B cell (primary cell): Measurements from ENCODE around the gene CGNL1. TPM values are rescaled to one million over a fixed set of nuclear protein-coding genes. Genes with fewer than 3 reads are reported as not detected.

Source experiments
- ATAC-seq: fragments of 200-7000 bp; cut with Tn5 transposase; one replicate; pipeline ENCODE4 v1.10.0; 2021; ENCODE audit warnings: low read depth, mild to moderate bottlenecking, moderate number of reproducible peaks, moderate library complexity
- CTCF ChIA-PET: fragments of 350-600 bp; sonication (Branson Sonifier 250); formaldehyde crosslinking; loops from one replicate; lab custom pipeline; 2021; ENCODE audit warnings: antibody characterized with exemption, inconsistent platforms; lab: Charles Lee
- POLR2A ChIA-PET: fragments of 350-600 bp; sonication (Branson Sonifier 250); formaldehyde crosslinking; loops from one replicate; lab custom pipeline; 2021; ENCODE audit warnings: antibody characterized with exemption; lab: Charles Lee
- DNase-seq: peaks from one replicate; pipeline ENCODE4 v3.0.0; 2013
- H2AFZ ChIP-seq: 2 replicates; pipeline ENCODE4 v1.6.1; 2012; ENCODE audit warnings: mild to moderate bottlenecking, low read depth, low read length; ENCODE audit not compliant: insufficient read depth, poor library complexity, severe bottlenecking
- H3K27ac ChIP-seq, 2 donors: 1 replicate in 1 of 2; 2 replicates in 1 of 2; pipeline ENCODE4 v1.5.1; 2012 to 2013; ENCODE audit warnings: low read length in 2 of 2, mild to moderate bottlenecking in 2 of 2, moderate library complexity in 1 of 2
- H3K27me3 ChIP-seq, 4 experiments: fragments of 200-600 bp in 1 of 4; sonication (generic) in 1 of 4; replicated peaks in 1 of 4; 1 replicate in 2 of 4; 2 replicates in 2 of 4; pipeline versions ENCODE4 v1.6.1 to v1.7.0; 2013 to 2016; ENCODE audit warnings: low read length in 3 of 4, mild to moderate bottlenecking in 2 of 4, mixed read lengths in 1 of 4, moderate library complexity in 1 of 4; ENCODE audit not compliant: insufficient read depth in 4 of 4, control insufficient read depth in 3 of 4; ENCODE audit errors: control extremely low read depth in 1 of 4
- H3K36me3 ChIP-seq, 2 experiments: replicated peaks in 1 of 2; 1 replicate in 1 of 2; 2 replicates in 1 of 2; pipeline versions ENCODE4 v1.6.1 to v1.7.1; 2013; ENCODE audit warnings: low read length in 1 of 2; ENCODE audit not compliant: insufficient read depth in 2 of 2, control insufficient read depth in 1 of 2; ENCODE audit errors: control extremely low read depth in 1 of 2, extremely low read depth in 1 of 2
- H3K4me1 ChIP-seq, 2 donors: fragments of 200-600 bp in 1 of 2; sonication (generic) in 1 of 2; 1 replicate in 1 of 2; 2 replicates in 1 of 2; pipeline versions ENCODE4 v1.5.1 to v1.6.1; 2013 to 2017; ENCODE audit warnings: low read length in 2 of 2; ENCODE audit not compliant: control insufficient read depth in 2 of 2, insufficient read depth in 2 of 2
- H3K4me2 ChIP-seq: replicated peaks from 2 replicates; pipeline ENCODE3; 2012; ENCODE audit warnings: mild to moderate bottlenecking, low read depth, low read length; ENCODE audit not compliant: poor library complexity, severe bottlenecking
- H3K4me3 ChIP-seq, 5 experiments: fragments of 200-600 bp in 1 of 5; sonication (generic) in 1 of 5; 1 replicate in 3 of 5; 2 replicates in 2 of 5; pipeline versions ENCODE4 v1.5.1 to v1.7.0; 2011 to 2016; ENCODE audit warnings: low read length in 4 of 5, mild to moderate bottlenecking in 4 of 5, low read depth in 2 of 5, control low read depth in 1 of 5, moderate library complexity in 1 of 5; ENCODE audit not compliant: insufficient read depth in 1 of 5; ENCODE audit errors: control extremely low read depth in 1 of 5, extremely low read depth in 1 of 5
- H3K79me2 ChIP-seq: fragments of 200-600 bp; sonication (generic); one replicate; pipeline ENCODE4 v1.6.0; 2016; ENCODE audit warnings: low read length; ENCODE audit not compliant: control insufficient read depth, insufficient read depth
- H3K9ac ChIP-seq: fragments of 200-600 bp; sonication (generic); 2 replicates; pipeline ENCODE4 v1.6.1; 2017; ENCODE audit warnings: mild to moderate bottlenecking, low read length, moderate library complexity
- H3K9me3 ChIP-seq, 3 donors: one replicate each; pipeline versions ENCODE4 v1.6.1 to v1.7.1; 2013; ENCODE audit warnings: low read length in 2 of 3; ENCODE audit not compliant: control insufficient read depth in 2 of 3, insufficient read depth in 1 of 3; ENCODE audit errors: control extremely low read depth in 1 of 3
- H4K20me1 ChIP-seq: 2 replicates; pipeline ENCODE4 v1.6.0; 2012; ENCODE audit warnings: mild to moderate bottlenecking, low read length; ENCODE audit not compliant: insufficient read depth, control insufficient read depth, poor library complexity, severe bottlenecking
- H3K27ac Mint-ChIP-seq: one replicate; pipeline ENCODE4 v1.8.0; 2021; ENCODE audit warnings: mixed read lengths
- H3K27me3 Mint-ChIP-seq: one replicate; pipeline ENCODE4 v1.8.0; 2021; ENCODE audit warnings: mixed read lengths
- H3K4me1 Mint-ChIP-seq: one replicate; pipeline ENCODE4 v1.8.0; 2021; ENCODE audit warnings: mixed read lengths
- H3K4me3 Mint-ChIP-seq: one replicate; pipeline ENCODE4 v1.8.0; 2021; ENCODE audit warnings: mixed read lengths
- H3K9me3 Mint-ChIP-seq: one replicate; pipeline ENCODE4 v1.8.0; 2022; ENCODE audit warnings: mixed read lengths; ENCODE audit not compliant: insufficient read depth
- EZH2 ChIP-seq: IDR thresholded peaks from 2 replicates; pipeline ENCODE4 v1.6.1; 2012; ENCODE audit warnings: borderline replicate concordance, low read depth, mild to moderate bottlenecking, moderate library complexity, low read length; ENCODE audit not compliant: insufficient read depth, poor library complexity, severe bottlenecking
- WGBS: methylation state at CpG from one replicate; pipeline ENCODE4 v1.1.5; 2013; ENCODE audit warnings: missing lambda C conversion rate; ENCODE audit not compliant: insufficient coverage; 5-methylcytosine and 5-hydroxymethylcytosine counted together
- intact Hi-C: fragments of 100-400 bp; cut with micrococcal nuclease; formaldehyde crosslinking; loops from one replicate; pipeline ENCODE4 v1.10.0; 2022
- polyA plus RNA-seq: library from polyadenylated mRNA; depleted of rRNA; stranded (reverse); fragments of >200 nt; gene quantifications from 2 replicates; pipeline ENCODE4 v1.2.3, GENCODE V29; 2012
- total RNA-seq, 2 donors: library from RNA; stranded (reverse); fragments of 120-200 nt in 1 of 2; gene quantifications; 1 replicate in 1 of 2; 2 replicates in 1 of 2; pipeline versions ENCODE4 v1.2.3 to v1.2.4, GENCODE V29; 2013 to 2022
- TF ChIP-seq, protein P1 (sequence below): fragments of 200-600 bp; IDR thresholded peaks from one replicate; pipeline ENCODE4 v1.8.0; 2022; ENCODE audit warnings: antibody characterized with exemption, mild to moderate bottlenecking

CGNL1 gene
- total and polyA plus RNA-seq, 2 donors (not counting 1 experiment from before 2014, with no cell fraction given): 0.03 to 0.12 TPM

DNA sequence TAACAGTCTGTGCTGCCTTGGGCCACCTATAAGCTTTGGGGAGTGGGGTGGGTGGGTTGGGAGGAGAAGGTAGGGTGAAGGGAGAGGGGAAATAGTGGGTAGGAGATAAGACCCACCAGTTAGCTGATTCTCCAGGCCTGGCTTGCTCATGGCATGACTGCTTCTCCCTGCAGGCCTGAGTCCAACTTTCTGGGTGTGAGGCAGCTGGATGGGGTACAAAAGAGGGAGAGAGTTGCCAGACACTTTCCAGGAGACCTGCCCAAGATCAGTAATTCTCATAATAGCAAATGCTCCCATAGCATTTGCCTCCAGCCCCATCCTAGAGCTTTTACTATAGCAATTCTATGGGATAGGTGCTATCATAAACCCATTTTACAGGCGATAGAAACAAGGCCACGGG is 7.7 kb downstream of the CGNL1 start:
- Histone ChIP-seq H3K9me3 (no peaks in the 10 kb centered on the region), H3K27ac (no peak overlapping the region), H3K36me3 (no peaks in the 10 kb centered on the region), H3K79me2 (no peaks in the 10 kb centered on the region), H3K4me2 (no peak overlapping the region), H3K4me1 (no peaks in the 10 kb centered on the region), H2AFZ (no peak overlapping the region), H3K4me3 (no peak overlapping the region), H4K20me1 (no peaks in the 10 kb centered on the region), H3K9ac (no peak overlapping the region), H3K27me3 (peaks cover 0 to 6% (median under 1%) of the 10 kb centered on the region in 4 experiments)
- CTCF ChIA-PET: no interaction called here
- no peaks in the 10 kb centered on the region for H3K4me1 Mint-ChIP-seq
- no peak overlapping the region for H3K4me3 Mint-ChIP-seq
- TF ChIP-seq, protein P1, sequence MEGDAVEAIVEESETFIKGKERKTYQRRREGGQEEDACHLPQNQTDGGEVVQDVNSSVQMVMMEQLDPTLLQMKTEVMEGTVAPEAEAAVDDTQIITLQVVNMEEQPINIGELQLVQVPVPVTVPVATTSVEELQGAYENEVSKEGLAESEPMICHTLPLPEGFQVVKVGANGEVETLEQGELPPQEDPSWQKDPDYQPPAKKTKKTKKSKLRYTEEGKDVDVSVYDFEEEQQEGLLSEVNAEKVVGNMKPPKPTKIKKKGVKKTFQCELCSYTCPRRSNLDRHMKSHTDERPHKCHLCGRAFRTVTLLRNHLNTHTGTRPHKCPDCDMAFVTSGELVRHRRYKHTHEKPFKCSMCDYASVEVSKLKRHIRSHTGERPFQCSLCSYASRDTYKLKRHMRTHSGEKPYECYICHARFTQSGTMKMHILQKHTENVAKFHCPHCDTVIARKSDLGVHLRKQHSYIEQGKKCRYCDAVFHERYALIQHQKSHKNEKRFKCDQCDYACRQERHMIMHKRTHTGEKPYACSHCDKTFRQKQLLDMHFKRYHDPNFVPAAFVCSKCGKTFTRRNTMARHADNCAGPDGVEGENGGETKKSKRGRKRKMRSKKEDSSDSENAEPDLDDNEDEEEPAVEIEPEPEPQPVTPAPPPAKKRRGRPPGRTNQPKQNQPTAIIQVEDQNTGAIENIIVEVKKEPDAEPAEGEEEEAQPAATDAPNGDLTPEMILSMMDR: no peak
- TF ChIP-seq EZH2: no peak
- H3K27me3 Mint-ChIP-seq: peaks cover 31% of the 10 kb centered on the region
- H3K27ac Mint-ChIP-seq: no peak overlapping the region
- WGBS: 100% methylated on average over 2 of the region's 2 CpGs
- DNase-seq (no peak), ATAC-seq (no peak)
- POLR2A ChIA-PET: no interaction called here
- intact Hi-C loops: no loop called here
- no peaks in the 10 kb centered on the region for H3K9me3 Mint-ChIP-seq

DNA sequence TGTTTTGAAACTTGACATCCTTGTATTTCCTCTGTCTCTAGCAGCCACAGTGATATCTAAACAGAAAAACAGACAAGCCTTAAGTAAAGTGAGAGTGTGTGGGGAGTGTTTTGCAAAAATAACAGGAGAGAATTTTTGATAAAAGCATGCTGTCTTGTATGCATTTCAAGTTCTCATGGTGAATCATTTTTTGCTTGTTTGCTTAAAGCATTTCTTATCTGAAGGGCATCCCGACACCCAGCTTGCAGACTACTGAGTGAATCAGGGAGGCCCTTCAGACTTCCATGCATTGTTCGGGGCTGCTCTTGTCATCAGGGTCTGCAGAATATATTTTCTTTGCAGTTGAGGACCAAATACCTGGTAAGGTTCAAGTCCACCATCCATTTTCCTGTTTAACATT is 8.5 kb downstream of the CGNL1 start:
- 38% methylated on average over 1 of the region's 2 CpGs for WGBS
- Mint-ChIP-seq H3K4me1 (no peaks in the 10 kb centered on the region), H3K9me3 (no peaks in the 10 kb centered on the region), H3K27me3 (peaks cover 23% of the 10 kb centered on the region), H3K4me3 (no peak overlapping the region), H3K27ac (no peak overlapping the region)
- TF ChIP-seq, protein P1: no peak
- no peak for TF ChIP-seq EZH2
- no peak overlapping the region for H3K27ac ChIP-seq
- POLR2A ChIA-PET: no interaction called here
- no peaks in the 10 kb centered on the region for H3K4me1 ChIP-seq
- no peak overlapping the region for H3K4me3 ChIP-seq
- intact Hi-C loops: no loop called here
- no peaks in the 10 kb centered on the region for H4K20me1 ChIP-seq
- no peak for DNase-seq
- no peak overlapping the region for H2AFZ ChIP-seq
- no peaks in the 10 kb centered on the region for H3K79me2 ChIP-seq
- no peak overlapping the region for H3K9ac ChIP-seq
- no peaks in the 10 kb centered on the region for H3K9me3 ChIP-seq
- H3K4me2 ChIP-seq: no peak overlapping the region
- CTCF ChIA-PET: no interaction called here
- H3K27me3 ChIP-seq: peaks cover 0 to 6% (median 0%) of the 10 kb centered on the region in 4 experiments
- no peak for ATAC-seq
- H3K36me3 ChIP-seq: no peaks in the 10 kb centered on the region
